ENCODE data around the gene LYZL1.

GRCh38 chr10:29285624-29286051 is 3.2 kb upstream of the LYZL1 start:
- TF ChIP-seq, protein P1, sequence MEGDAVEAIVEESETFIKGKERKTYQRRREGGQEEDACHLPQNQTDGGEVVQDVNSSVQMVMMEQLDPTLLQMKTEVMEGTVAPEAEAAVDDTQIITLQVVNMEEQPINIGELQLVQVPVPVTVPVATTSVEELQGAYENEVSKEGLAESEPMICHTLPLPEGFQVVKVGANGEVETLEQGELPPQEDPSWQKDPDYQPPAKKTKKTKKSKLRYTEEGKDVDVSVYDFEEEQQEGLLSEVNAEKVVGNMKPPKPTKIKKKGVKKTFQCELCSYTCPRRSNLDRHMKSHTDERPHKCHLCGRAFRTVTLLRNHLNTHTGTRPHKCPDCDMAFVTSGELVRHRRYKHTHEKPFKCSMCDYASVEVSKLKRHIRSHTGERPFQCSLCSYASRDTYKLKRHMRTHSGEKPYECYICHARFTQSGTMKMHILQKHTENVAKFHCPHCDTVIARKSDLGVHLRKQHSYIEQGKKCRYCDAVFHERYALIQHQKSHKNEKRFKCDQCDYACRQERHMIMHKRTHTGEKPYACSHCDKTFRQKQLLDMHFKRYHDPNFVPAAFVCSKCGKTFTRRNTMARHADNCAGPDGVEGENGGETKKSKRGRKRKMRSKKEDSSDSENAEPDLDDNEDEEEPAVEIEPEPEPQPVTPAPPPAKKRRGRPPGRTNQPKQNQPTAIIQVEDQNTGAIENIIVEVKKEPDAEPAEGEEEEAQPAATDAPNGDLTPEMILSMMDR (conservative IDR thresholded peaks at IDR 0.05 in 1 of 2, IDR thresholded peaks at IDR 0.05 in 1 of 2; ENCODE audit: low read depth in 1 of 2, low read length in 2 of 2), result no peak
- TF ChIP-seq EZH2 (IDR thresholded peaks at IDR 0.05; ENCODE audit: low read length, missing control alignments), result no peak
